K562 (cell line): ENCODE results near the gene CABP4. TPM values are rescaled to one million over a fixed set of nuclear protein-coding genes. Genes with fewer than 3 reads are reported as not detected.

Source experiments
- ETV6 ChIP-seq, 3 experiments: fragments of 150-350 bp in 1 of 3; sonication (generic) in 1 of 3; formaldehyde crosslinking in 1 of 3; IDR thresholded peaks; 2 replicates each; pipeline versions ENCODE4 v1.6.1 to v1.8.0; 2014 to 2022; ENCODE audit warnings: borderline replicate concordance in 2 of 3, low read depth in 2 of 3, antibody characterized with exemption in 1 of 3, low read length in 1 of 3, mild to moderate bottlenecking in 1 of 3, missing genetic modification reagents in 1 of 3
- FOXK2 ChIP-seq, 2 experiments: fragments of 450-650 bp; IDR thresholded peaks in 1 of 2; conservative IDR thresholded peaks in 1 of 2; 2 replicates each; pipeline ENCODE4 v1.6.1; 2016; ENCODE audit warnings: low read depth in 2 of 2, mild to moderate bottlenecking in 1 of 2
- KLF13 ChIP-seq: fragments of 450-650 bp; IDR thresholded peaks from 2 replicates; pipeline ENCODE4 v1.6.1; 2016; ENCODE audit warnings: missing genetic modification characterization, low read depth, mild to moderate bottlenecking, missing compliant biosample characterization, moderate library complexity, borderline replicate concordance
- MBD2 ChIP-seq: sonication (generic); IDR thresholded peaks from 2 replicates; pipeline ENCODE4 v1.6.1; 2016; ENCODE audit warnings: low read depth, borderline replicate concordance
- MEIS2 ChIP-seq: fragments of 450-650 bp; IDR thresholded peaks from 2 replicates; pipeline ENCODE4 v1.6.1; 2014; ENCODE audit warnings: mild to moderate bottlenecking; ENCODE audit not compliant: partially characterized antibody
- SIN3B ChIP-seq: fragments of 450-650 bp; IDR thresholded peaks from 2 replicates; pipeline ENCODE4 v1.6.1; 2017; ENCODE audit warnings: low read depth, mild to moderate bottlenecking, moderate library complexity
- SMARCE1 ChIP-seq: fragments of 450-650 bp; IDR thresholded peaks from 2 replicates; pipeline ENCODE4 v1.7.1; 2016; ENCODE audit warnings: mild to moderate bottlenecking
- TAF7 ChIP-seq: fragments of 450-650 bp; IDR thresholded peaks from 2 replicates; pipeline ENCODE4 v1.6.1; 2016; ENCODE audit warnings: missing genetic modification characterization, missing compliant biosample characterization
- ZNF23 ChIP-seq: fragments of 250-450 bp; sonication (Bioruptor Pico); IDR thresholded peaks from 2 replicates; pipeline ENCODE4 v1.4.0; 2020; ENCODE audit warnings: mild to moderate bottlenecking
- ZNF766 ChIP-seq: fragments of 200-800 bp; sonication (Bioruptor generic); conservative IDR thresholded peaks from 2 replicates; pipeline ENCODE4 v1.6.1; 2016; ENCODE audit warnings: missing genetic modification characterization, missing compliant biosample characterization
- polyA plus RNA-seq, 8 experiments: library from polyadenylated mRNA; depleted of rRNA in 4 of 8; stranded (reverse) in 5 of 8; unstranded in 3 of 8; fragments of >200 nt; fragmentation: Nextera tagmentation in 2 of 8; fragmentation: Illumina TruSeq in 1 of 8; extraction: Ambion mirVana in 2 of 8; extraction: Trizol in 1 of 8; gene quantifications; 2 replicates each; pipeline versions ENCODE4 v1.2.1 to v1.2.3, GENCODE V29; 2011 to 2014; ENCODE audit warnings: inconsistent platforms in 1 of 8, missing spikeins in 1 of 8
- total RNA-seq, 7 experiments: library from RNA; depleted of rRNA in 6 of 7; stranded (reverse); fragments of >200 nt in 6 of 7; fragmentation: Illumina TruSeq in 2 of 7; extraction: Trizol in 2 of 7; gene quantifications; 2 replicates each; pipeline versions ENCODE4 v1.2.1 to v1.2.3, GENCODE V29; 2011 to 2021; ENCODE audit warnings: low replicate concordance in 1 of 7
- TF ChIP-seq, protein P1 (sequence below): fragments of 250-450 bp; sonication (Bioruptor Pico); IDR thresholded peaks from 2 replicates; pipeline ENCODE4 v1.4.0; 2020; ENCODE audit warnings: mild to moderate bottlenecking
- TF ChIP-seq, protein P2 (sequence below): sonication (generic); formaldehyde crosslinking; IDR thresholded peaks from 2 replicates; pipeline ENCODE4 v1.8.1; 2022; ENCODE audit warnings: missing genetic modification reagents
- TF ChIP-seq, protein P3 (sequence below), 2 experiments: fragments of 450-650 bp in 1 of 2; sonication (generic) in 1 of 2; formaldehyde crosslinking in 1 of 2; IDR thresholded peaks in 1 of 2; conservative IDR thresholded peaks in 1 of 2; 2 replicates each; pipeline versions ENCODE4 v1.6.1 to v1.8.1; 2016 to 2023; ENCODE audit warnings: mild to moderate bottlenecking in 2 of 2, moderate library complexity in 2 of 2, inconsistent platforms in 1 of 2, missing genetic modification reagents in 1 of 2
- TF ChIP-seq, protein P4 (sequence below): fragments of 450-650 bp; IDR thresholded peaks from 2 replicates; pipeline ENCODE4 v1.7.1; 2018; ENCODE audit warnings: mild to moderate bottlenecking, low read depth; ENCODE audit not compliant: partially characterized antibody
- TF ChIP-seq, protein P5 (sequence below): fragments of 450-650 bp; IDR thresholded peaks from 2 replicates; pipeline ENCODE4 v1.6.1; 2014; ENCODE audit warnings: low read depth, mild to moderate bottlenecking, moderate library complexity, borderline replicate concordance

CABP4 gene
- total and polyA plus RNA-seq, 9 of the 15 experiments (the other 6 are each of a cell fraction or from before 2014, with no cell fraction given), result 0.11 TPM; not detected in 8

DNA sequence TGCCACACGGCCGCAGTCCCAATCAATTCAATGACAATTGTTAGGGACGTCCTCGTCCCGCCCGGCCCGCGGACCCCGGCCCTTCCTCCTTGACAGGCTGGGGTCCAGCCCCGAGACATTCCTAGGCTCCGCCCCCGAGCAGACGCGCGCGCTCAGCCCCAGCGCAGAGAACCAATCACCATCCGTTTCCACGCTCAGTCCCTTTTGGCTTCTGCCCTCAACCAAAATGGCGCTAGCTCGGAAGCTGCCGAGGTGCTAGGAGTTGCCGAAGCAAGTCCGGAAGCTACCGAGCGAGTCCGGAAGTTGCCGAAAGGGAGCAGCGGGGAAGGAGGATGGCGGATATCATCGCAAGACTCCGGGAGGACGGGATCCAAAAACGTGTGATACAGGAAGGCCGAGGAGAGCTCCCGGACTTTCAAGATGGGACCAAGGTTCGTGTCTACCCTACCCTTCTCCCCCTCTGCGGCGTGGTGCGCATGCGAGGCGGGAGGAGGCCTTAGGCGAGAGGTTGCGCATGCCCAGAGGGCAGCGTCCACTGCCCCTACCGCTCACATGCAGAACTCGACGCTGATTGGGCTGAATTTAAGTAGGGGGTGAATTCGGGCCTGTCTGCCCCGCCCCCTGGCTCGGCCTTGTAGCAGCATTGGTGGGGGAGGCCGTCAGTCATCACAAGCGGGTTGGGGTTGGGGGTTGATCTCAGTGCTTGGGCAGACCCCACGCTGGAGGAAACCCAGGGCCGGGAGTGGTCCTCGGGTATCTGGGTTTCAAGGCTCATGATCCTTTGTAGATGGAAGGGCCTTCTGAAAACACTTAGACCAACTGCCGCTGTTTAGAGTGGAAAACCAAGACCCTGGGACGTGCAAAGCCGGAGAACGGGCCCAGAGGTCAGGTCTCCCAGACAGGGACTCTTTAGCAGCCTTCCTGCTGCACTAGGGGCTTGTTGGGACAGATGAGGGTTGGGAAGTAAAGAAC lies 28.0 kb downstream of the CABP4 start, which contains the start of gene AIP (continued):
- TF ChIP-seq, protein P1, sequence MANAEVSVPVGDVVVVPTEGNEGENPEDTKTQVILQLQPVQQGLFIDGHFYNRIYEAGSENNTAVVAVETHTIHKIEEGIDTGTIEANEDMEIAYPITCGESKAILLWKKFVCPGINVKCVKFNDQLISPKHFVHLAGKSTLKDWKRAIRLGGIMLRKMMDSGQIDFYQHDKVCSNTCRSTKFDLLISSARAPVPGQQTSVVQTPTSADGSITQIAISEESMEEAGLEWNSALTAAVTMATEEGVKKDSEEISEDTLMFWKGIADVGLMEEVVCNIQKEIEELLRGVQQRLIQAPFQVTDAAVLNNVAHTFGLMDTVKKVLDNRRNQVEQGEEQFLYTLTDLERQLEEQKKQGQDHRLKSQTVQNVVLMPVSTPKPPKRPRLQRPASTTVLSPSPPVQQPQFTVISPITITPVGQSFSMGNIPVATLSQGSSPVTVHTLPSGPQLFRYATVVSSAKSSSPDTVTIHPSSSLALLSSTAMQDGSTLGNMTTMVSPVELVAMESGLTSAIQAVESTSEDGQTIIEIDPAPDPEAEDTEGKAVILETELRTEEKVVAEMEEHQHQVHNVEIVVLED (CRISPR knock-in tag), result 0 out of 2 replicates have a peak, but pooled peaks have one; percentile 15
- peak; percentile 62; the same call in 1 of the 2 replicates for TF ChIP-seq MBD2
- TF ChIP-seq, protein P2, sequence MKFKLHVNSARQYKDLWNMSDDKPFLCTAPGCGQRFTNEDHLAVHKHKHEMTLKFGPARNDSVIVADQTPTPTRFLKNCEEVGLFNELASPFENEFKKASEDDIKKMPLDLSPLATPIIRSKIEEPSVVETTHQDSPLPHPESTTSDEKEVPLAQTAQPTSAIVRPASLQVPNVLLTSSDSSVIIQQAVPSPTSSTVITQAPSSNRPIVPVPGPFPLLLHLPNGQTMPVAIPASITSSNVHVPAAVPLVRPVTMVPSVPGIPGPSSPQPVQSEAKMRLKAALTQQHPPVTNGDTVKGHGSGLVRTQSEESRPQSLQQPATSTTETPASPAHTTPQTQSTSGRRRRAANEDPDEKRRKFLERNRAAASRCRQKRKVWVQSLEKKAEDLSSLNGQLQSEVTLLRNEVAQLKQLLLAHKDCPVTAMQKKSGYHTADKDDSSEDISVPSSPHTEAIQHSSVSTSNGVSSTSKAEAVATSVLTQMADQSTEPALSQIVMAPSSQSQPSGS (CRISPR knock-in tag), result peak; percentile 63; the same call in 1 of the 2 replicates
- TF ChIP-seq ETV6 (IDR thresholded peaks at IDR 0.05; ENCODE audit: borderline replicate concordance in 1 of 2, low read depth in 2 of 2, low read length in 1 of 2), result no peak
- peak; percentile 97; the same call in 1 of the 2 replicates for TF ChIP-seq ETV6 (CRISPR knock-in tag; IDR thresholded peaks at IDR 0.05; ENCODE audit: borderline replicate concordance)
- TF ChIP-seq, protein P3, sequence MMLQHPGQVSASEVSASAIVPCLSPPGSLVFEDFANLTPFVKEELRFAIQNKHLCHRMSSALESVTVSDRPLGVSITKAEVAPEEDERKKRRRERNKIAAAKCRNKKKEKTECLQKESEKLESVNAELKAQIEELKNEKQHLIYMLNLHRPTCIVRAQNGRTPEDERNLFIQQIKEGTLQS (IDR thresholded peaks at IDR 0.05), result no peak
- TF ChIP-seq, protein P3 (CRISPR knock-in tag; conservative IDR thresholded peaks at IDR 0.05), result peak; percentile 95
- TF ChIP-seq FOXK2 (conservative IDR thresholded peaks at IDR 0.05 in 1 of 2, IDR thresholded peaks at IDR 0.05 in 1 of 2; ENCODE audit: low read depth in 2 of 2), result 0 out of 4 replicates have a peak, but pooled peaks of 1 of the 2 experiments have one; percentile 22
- TF ChIP-seq ZNF766 (CRISPR knock-in tag), result no peak
- TF ChIP-seq, protein P4, sequence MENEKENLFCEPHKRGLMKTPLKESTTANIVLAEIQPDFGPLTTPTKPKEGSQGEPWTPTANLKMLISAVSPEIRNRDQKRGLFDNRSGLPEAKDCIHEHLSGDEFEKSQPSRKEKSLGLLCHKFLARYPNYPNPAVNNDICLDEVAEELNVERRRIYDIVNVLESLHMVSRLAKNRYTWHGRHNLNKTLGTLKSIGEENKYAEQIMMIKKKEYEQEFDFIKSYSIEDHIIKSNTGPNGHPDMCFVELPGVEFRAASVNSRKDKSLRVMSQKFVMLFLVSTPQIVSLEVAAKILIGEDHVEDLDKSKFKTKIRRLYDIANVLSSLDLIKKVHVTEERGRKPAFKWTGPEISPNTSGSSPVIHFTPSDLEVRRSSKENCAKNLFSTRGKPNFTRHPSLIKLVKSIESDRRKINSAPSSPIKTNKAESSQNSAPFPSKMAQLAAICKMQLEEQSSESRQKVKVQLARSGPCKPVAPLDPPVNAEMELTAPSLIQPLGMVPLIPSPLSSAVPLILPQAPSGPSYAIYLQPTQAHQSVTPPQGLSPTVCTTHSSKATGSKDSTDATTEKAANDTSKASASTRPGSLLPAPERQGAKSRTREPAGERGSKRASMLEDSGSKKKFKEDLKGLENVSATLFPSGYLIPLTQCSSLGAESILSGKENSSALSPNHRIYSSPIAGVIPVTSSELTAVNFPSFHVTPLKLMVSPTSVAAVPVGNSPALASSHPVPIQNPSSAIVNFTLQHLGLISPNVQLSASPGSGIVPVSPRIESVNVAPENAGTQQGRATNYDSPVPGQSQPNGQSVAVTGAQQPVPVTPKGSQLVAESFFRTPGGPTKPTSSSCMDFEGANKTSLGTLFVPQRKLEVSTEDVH, result peak; percentile 20
- TF ChIP-seq, protein P5, sequence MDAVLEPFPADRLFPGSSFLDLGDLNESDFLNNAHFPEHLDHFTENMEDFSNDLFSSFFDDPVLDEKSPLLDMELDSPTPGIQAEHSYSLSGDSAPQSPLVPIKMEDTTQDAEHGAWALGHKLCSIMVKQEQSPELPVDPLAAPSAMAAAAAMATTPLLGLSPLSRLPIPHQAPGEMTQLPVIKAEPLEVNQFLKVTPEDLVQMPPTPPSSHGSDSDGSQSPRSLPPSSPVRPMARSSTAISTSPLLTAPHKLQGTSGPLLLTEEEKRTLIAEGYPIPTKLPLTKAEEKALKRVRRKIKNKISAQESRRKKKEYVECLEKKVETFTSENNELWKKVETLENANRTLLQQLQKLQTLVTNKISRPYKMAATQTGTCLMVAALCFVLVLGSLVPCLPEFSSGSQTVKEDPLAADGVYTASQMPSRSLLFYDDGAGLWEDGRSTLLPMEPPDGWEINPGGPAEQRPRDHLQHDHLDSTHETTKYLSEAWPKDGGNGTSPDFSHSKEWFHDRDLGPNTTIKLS, result peak; percentile 90
- no peak for TF ChIP-seq ZNF23 (CRISPR knock-in tag)
- TF ChIP-seq MEIS2, result peak; percentile 92
- peak; percentile 97 for TF ChIP-seq TAF7 (tag)
- TF ChIP-seq KLF13 (tag), result 0 out of 2 replicates have a peak, but pooled peaks have one; percentile 66
- TF ChIP-seq SIN3B, result peak; percentile 94
- 0 out of 2 replicates have a peak, but pooled peaks have one; percentile 5 for TF ChIP-seq SMARCE1
